Adipocyte (in vitro differentiated cells): Measurements from ENCODE around the gene SLC25A19.

Experiments used
- DNase-seq: peaks from one replicate; pipeline ENCODE4 v3.0.0-alpha.2; 2015; ENCODE audit warnings: low read depth
- H3K27me3 ChIP-seq: replicated peaks from 2 replicates; pipeline ENCODE4 v1.7.0; 2013; ENCODE audit warnings: mild to moderate bottlenecking, low read length, moderate library complexity; ENCODE audit not compliant: control insufficient read depth, insufficient read depth
- H3K36me3 ChIP-seq: 2 replicates; pipeline ENCODE4 v1.7.0; 2013; ENCODE audit warnings: low read length, mild to moderate bottlenecking, moderate library complexity; ENCODE audit not compliant: control insufficient read depth, insufficient read depth, severe bottlenecking
- H3K4me1 ChIP-seq: 2 replicates; pipeline ENCODE4 v1.7.0; 2013; ENCODE audit warnings: mild to moderate bottlenecking, low read length, moderate library complexity; ENCODE audit not compliant: control insufficient read depth, insufficient read depth
- H3K4me3 ChIP-seq: 2 replicates; pipeline ENCODE4 v1.7.0; 2013; ENCODE audit warnings: mild to moderate bottlenecking, low read length, moderate library complexity
- H3K9ac ChIP-seq: 2 replicates; pipeline ENCODE4 v1.7.0; 2013; ENCODE audit warnings: mild to moderate bottlenecking, low read length, moderate library complexity
- H3K9me3 ChIP-seq: 2 replicates; pipeline ENCODE4 v1.7.0; 2013; ENCODE audit warnings: mild to moderate bottlenecking, low read length, moderate library complexity; ENCODE audit not compliant: control insufficient read depth

SLC25A19 gene

DNA sequence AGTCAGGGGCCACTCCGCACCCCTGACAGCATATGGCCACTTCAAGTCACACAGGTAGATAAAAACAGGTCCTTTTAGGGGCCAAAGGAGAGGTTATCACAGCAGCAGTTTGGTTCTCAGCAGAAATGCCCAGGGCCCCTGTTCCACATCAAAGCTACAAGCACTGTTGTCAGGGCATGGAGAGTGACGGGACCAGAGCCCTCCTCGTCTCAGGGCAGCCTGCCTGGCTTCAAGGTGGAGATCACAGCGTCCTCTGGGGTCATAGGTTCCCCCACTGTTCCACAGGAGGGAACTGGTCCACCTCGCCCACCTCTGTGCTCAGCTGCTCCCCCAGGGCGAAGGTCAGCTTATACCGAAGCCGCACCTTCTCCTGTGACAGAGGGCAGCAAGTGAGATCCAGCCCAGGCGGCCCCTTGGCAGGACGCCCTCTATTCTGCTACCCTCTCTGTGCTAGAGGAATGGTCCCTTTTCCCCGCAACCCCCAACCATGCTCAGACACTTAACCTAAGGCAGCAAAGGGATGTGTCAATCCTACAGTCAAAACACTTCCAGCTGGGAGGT is 51.1 kb downstream of the SLC25A19 start:
- peaks cover 40% of the 10 kb centered on the region for H3K4me1 ChIP-seq
- no peaks in the 10 kb centered on the region for H3K27me3 ChIP-seq
- no peak for DNase-seq
- H3K9me3 ChIP-seq = no peaks in the 10 kb centered on the region
- peaks cover 78% of the 10 kb centered on the region for H3K36me3 ChIP-seq
- H3K4me3 ChIP-seq = no peak overlapping the region
- no peak overlapping the region for H3K9ac ChIP-seq

DNA sequence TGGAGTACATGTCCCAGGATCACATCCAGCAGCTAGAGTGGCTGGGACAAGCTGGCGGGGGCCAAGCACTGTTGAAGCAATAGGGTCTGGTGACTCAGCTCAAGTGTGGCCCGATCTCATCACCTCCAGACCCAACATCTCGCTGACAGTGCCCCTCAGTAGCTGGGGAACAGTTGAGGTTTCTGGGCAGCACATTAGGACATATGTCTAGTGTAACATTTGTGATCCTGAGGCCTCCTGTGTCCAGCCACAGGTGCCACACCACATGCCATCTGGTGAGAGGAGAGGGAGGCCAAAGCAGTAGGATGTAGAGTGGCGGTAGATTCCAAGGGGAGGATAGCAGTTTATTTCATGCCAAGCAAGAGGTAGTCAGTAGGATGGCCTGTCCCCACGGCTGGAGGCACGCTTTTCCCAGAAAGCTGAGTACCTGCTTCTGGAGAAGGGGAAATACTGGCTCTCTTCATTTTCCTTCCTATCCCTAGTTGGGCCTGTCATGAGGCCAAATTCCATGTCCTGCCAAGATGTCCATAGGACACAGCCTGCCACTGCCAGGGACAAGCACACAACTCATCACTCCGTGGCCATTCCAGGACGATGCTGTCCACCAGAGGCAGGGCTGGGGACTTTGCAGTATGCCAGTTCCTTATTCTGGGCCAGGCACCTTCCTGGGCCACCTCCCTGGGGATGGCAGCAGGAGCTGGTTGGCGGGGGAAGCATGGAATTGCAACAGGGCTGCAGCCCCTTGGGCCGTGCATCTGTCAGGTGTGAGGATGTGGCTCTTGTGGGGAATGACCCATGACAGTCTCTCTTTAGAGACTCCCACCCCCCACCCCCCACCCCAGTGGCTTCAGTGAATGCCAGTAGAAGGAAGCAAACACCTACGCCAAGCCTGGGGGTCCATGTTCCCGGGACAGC is 51.9 kb downstream of the SLC25A19 start:
- peaks cover 37% of the 10 kb centered on the region for H3K4me1 ChIP-seq
- H3K4me3 ChIP-seq = no peak overlapping the region
- H3K36me3 ChIP-seq = peaks cover 78% of the 10 kb centered on the region
- no peaks in the 10 kb centered on the region for H3K9me3 ChIP-seq
- no peak overlapping the region for H3K9ac ChIP-seq
- H3K27me3 ChIP-seq = no peaks in the 10 kb centered on the region
- DNase-seq = no peak

DNA sequence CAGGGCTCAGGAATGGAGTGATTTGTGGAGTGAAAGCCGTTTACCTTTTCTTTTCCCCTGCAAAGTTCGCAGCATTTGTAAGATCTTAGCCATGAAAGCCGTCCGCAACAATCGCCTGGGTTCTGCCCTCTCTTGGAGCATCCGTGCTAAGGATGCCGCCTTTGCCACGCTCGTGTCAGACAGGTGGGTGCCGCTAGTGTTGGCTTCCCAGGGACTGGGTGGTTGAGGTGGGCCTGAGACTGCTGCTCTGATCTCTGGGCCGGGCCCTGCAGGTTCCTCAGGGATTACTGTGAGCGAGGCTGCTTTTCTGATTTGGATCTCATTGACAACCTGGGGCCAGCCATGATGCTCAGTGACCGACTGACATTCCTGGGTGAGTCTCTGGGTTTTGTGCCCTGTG is 56.4 kb downstream of the SLC25A19 start:
- Histone ChIP-seq H3K36me3 (peaks cover 71% of the 10 kb centered on the region), H3K4me1 (peaks cover 32% of the 10 kb centered on the region), H3K27me3 (no peaks in the 10 kb centered on the region), H3K9ac (no peak overlapping the region), H3K9me3 (no peaks in the 10 kb centered on the region), H3K4me3 (no peak overlapping the region)
- DNase-seq = no peak

DNA sequence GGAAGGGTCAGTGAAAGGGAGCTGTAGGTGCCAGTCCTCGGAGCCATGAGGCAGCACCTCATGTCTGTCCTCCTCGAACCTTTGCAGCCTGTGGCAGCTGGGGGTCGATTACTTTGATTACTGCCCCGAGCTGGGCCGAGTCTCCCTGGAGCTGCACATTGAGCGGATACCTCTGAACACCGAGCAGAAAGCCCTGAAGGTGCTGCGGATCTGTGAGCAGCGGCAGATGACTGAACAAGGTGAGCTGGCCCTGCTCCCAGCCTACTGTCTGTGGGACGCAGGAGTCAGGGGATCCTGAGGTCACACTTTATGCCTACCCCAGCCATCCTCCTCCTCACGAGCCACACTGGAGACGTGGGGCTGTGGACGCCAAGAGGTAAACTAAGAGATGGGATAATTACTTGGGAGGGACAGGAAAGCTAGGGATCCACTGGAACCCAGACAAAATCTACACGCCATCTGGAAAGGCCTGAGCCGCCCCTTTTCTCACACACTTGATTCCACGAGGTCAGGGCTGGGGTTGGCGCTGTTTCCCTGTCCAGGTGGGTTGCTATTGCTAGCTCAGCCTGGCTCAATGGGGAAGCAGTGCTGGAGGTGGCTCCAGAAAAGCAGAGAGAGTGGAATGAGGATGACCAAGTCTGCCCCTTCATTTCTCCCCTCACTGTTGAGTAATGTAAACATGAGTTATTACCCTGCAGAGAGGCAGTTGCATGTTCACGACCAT is 57.3 kb downstream of the SLC25A19 start:
- no peak overlapping the region for H3K9ac ChIP-seq

DNA sequence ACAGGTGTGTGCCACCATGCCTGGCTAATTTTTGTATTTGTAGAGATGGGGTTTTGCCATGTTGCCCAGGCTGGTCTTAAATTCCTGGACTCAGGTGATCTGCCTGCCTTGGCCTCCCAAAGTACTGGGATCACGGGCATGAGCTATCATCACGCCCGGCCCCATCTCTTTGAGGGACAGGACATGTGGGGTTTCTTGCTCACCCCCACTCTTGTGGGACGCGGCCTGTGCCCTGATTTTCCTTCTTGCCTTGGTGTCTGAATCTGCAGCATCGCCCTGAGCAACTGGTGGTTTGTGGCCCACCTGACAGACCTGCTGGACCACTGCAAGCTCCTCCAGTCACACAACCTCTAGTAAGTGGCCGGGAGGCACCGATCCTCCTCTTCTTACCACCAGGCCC is 58.2 kb downstream of the SLC25A19 start:
- H3K36me3 ChIP-seq = peaks cover 62% of the 10 kb centered on the region

More for the DNA sequence above, 57.3 kb downstream of the SLC25A19 start:
- no peaks in the 10 kb centered on the region for H3K9me3 ChIP-seq
- H3K4me1 ChIP-seq = peaks cover 28% of the 10 kb centered on the region
- peaks cover 62% of the 10 kb centered on the region for H3K36me3 ChIP-seq
- no peaks in the 10 kb centered on the region for H3K27me3 ChIP-seq
- DNase-seq = no peak
- H3K4me3 ChIP-seq = no peak overlapping the region

DNA sequence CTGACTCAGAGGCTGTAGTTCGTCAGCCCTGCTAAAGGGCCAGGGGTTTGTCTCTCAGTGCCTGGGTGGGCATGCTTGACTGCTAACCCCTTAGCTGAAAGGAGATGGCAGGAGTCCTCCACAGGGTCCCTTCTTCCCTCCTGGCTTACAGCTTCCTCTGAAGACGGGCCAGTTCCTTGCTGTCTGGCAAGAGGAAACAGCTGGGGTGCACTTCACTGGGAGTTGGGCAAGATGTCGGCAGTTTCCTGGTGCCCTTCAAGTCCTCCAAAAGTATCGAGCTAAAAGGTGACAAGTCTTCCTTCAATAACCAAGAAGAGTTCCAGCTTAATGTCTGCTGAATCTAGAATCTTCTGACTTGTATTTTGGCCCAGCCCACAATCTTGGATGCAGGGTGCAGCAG is 60.4 kb downstream of the SLC25A19 start:
- H3K9me3 ChIP-seq = no peaks in the 10 kb centered on the region
- H3K4me3 ChIP-seq = no peak overlapping the region
- H3K27me3 ChIP-seq = no peaks in the 10 kb centered on the region
- no peak for DNase-seq
- peaks cover 21% of the 10 kb centered on the region for H3K4me1 ChIP-seq
- H3K36me3 ChIP-seq = peaks cover 57% of the 10 kb centered on the region
- H3K9ac ChIP-seq = peak overlapping the region; percentile 65

More for the DNA sequence above, 58.2 kb downstream of the SLC25A19 start:
- Histone ChIP-seq H3K4me3 (no peak overlapping the region), H3K9ac (no peak overlapping the region), H3K27me3 (no peaks in the 10 kb centered on the region), H3K4me1 (peaks cover 21% of the 10 kb centered on the region), H3K9me3 (no peaks in the 10 kb centered on the region)
- no peak for DNase-seq

DNA sequence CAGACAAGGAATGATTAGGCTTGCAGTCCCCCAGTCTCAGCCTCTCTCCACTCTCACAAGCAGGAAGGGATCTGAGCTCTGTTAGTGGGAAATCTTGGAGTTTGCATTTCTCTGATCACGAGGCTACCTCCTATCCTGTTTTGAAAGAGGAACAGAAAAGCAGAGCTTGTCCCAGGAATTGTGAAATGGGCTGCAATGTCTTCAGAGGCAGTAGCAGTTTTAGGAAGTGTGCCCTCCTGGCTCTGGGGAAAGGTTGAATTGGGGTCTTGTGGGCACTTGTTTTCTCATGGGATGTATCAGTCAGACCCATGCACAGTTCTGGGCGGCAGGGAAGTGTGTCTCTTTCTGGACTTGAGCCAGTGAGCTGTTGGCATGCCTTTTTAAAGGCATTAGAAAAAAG is 60.9 kb downstream of the SLC25A19 start:
- H3K36me3 ChIP-seq = peaks cover 57% of the 10 kb centered on the region
- no peak for DNase-seq
- peaks cover 21% of the 10 kb centered on the region for H3K4me1 ChIP-seq
- no peaks in the 10 kb centered on the region for H3K27me3 ChIP-seq
- no peak overlapping the region for H3K4me3 ChIP-seq
- peak overlapping the region; percentile 65 for H3K9ac ChIP-seq
- no peaks in the 10 kb centered on the region for H3K9me3 ChIP-seq

DNA sequence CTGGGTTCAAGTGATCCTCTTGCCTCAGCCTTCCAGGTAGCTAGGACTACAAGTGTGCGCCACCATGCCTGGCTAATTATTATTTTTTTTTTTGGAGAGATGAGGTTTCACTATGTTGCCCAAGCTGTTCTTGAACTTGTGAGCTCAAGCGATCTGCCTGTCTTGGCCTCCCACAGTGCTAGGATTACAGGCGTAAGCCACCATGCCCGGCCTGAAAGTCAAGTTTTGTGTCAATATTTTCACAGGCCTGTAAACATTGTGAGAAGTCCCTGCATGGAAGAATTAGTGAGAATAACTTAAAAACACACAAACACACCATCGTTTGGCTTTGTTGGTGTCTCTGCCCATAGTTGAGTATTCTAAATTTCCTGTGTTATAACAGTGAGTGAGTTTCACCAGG is 61.5 kb downstream of the SLC25A19 start:
- Histone ChIP-seq H3K4me1 (peaks cover 21% of the 10 kb centered on the region), H3K9me3 (no peaks in the 10 kb centered on the region), H3K27me3 (no peaks in the 10 kb centered on the region), H3K36me3 (peaks cover 56% of the 10 kb centered on the region), H3K9ac (peak overlapping the region; percentile 62), H3K4me3 (no peak overlapping the region)
- no peak for DNase-seq

DNA sequence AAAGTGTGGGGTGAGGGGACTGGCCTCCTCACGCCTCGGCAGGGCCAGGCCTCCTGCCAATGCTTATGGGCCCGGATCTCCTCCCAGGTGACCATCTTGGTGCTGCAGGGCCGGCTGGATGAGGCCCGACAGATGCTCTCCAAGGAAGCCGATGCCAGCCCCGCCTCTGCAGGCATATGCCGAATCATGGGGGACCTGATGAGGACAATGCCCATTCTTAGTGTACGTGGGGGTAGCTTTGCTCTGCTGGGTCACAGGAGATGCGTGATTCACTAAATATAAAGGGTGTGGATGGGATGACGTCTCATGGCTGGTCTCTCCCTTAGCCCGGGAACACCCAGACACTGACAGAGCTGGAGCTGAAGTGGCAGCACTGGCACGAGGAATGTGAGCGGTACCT is 64.2 kb downstream of the SLC25A19 start:
- no peak overlapping the region for H3K4me3 ChIP-seq
- peaks cover 46% of the 10 kb centered on the region for H3K36me3 ChIP-seq
- H3K9me3 ChIP-seq = no peaks in the 10 kb centered on the region
- no peak overlapping the region for H3K9ac ChIP-seq
- no peaks in the 10 kb centered on the region for H3K27me3 ChIP-seq
- DNase-seq = no peak
- peaks cover 21% of the 10 kb centered on the region for H3K4me1 ChIP-seq
